ENCODE data around the gene IFNW1.

The IFNW1 gene

DNA sequence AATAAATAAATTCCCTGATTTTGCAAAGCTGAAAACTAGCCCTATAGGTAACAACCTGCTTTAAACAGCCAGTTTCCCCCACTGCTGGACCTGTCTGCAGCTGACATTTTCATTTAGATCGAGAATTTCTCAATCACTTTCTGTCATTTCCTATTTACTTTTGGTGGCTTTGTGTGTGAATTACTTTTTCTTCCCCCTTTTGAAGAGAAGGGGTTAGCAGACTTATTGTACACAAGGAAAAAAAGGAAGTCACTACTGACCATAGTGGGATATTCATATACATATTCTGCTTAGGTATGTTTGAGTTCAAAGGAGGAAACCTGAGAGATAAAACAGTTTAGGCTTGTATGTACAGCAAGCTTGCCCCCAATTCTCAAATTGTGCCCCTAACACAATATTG is 36.8 kb downstream of the IFNW1 start:
- DNase-seq: no peak

GRCh38 chr9:21102305-21102704 is 39.3 kb downstream of the IFNW1 start:
- DNase-seq: no peak

DNA sequence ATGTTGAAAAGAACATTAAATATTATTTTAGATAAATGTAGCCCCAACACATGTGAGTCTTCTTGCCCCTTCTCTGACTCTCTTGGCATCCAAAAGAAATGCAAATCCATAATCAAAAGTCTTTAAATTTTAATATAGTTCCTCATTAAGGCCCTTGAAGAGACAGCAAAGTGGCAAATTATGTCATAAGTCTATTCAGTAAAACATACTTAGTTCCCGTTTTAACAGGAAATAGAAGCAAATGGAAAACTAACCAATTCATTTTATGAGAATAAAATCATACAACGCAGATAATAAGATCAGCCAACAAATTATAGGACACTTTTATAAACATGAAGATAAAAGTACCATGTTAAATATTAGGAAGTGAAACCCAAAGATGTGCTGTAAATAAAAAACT is 43.8 kb downstream of the IFNW1 start:
- no peak for DNase-seq

- DNase-seq: no peak
These were observed 44.8 kb downstream of the IFNW1 start for GRCh38 chr9:21096901-21097255.

DNA sequence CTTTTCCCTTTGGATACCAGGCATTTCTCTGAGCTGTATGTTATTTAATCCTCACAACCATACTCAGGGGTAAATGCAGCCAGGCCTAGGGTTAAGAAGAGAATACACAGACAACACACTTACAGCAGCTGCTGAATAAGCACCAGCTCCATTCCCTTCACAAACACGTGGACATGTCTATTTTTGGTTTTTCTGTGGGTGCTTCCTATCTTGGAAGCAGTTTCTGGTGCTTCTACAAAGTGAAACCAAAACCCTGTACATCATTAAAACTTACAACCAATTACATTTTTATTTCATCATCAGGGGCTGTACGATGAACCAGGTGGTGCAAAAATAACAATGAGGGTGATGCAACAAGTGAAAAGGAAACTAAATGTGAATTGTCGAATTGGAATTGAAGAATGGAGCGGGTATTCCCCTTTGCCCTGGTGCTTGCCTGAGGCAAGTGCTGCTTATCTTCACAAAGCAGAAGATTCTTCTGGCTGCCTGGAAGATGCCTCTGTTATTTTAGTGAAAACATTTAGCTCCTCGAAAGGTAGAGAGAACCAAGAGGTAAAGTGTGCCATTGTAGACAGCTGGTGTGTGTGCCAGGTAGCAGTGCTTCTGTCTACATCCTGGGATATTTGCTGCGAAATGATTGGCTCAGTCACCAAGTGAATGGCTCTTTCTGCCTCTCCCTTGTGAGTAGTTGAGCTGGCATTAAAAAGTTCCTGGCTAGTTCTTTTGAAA is 45.3 kb downstream of the IFNW1 start:
- DNase-seq: no peak

GRCh38 chr9:21095561-21095960 is 46.1 kb downstream of the IFNW1 start:
- no peak for DNase-seq

Measured in NCI-H1436 treated with DMSO at 0.1 percent for 48 hours (cell line).